Measurements from ENCODE around the gene PLEKHH2.

DNA sequence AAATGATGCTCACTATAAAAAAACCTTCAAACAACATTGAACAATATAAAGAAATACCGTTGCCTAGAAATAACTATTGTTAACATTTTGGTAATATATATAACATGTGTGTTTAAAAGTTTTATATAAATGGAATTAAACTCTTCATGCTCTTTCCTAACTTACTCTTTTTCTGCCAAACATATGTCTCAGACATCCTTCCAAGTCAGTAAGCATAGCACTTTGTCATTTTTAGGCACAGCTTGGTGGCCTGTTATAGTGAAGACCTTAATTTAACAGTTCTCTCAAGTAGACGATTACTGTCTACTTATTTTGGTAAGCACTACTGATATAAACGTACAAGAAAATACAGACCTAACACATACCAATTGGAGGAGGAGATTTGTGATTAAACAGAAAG is 177.7 kb downstream of the PLEKHH2 start:
- TF ChIP-seq POLR2A (IDR thresholded peaks at IDR 0.05) (no peak), CTCF (IDR thresholded peaks at IDR 0.05) (no peak)
